Activated gamma-delta T cell treated with Interleukin-2 at 50 U/mL for 16 hours (primary cell): ENCODE results near the gene NR3C1.

Experiments used
- DNase-seq: peaks from one replicate; pipeline ENCODE4 v3.0.0-alpha.2; 2020

Gene NR3C1

DNA sequence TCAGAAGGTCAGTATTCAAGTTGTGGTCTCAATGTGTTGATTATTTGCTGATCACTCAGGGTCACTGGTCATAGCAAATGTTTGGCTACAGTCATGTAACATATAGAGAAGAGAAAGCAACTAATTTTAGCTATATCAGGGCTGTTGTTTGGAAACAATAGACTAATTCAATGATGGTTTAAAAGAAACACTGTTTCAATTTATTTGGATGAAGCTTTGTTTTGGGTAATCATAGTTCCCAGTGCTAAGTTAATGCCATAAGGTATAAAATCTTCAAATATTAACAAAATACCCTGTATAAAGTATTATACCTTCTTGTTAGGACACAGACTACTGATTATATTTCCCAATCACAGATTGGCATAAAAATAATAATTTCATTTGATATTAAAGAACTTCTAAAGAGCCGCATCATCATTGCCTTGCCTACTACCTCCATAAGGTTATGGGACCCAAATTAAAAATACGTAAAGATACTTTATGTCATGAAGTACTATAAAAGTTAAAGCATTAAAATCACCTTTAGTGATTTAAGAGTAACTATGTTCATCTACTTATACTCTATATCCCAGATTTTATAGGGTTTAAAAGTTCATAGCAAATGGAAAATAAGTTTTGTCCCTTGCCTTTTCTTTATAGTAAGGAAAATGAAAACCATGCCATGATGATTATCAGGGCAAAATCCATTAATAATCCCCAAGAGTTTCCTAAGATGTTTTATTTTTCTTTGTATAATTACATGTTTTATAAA is 6.0 kb downstream of the NR3C1 start:
- DNase-seq: no peak

DNA sequence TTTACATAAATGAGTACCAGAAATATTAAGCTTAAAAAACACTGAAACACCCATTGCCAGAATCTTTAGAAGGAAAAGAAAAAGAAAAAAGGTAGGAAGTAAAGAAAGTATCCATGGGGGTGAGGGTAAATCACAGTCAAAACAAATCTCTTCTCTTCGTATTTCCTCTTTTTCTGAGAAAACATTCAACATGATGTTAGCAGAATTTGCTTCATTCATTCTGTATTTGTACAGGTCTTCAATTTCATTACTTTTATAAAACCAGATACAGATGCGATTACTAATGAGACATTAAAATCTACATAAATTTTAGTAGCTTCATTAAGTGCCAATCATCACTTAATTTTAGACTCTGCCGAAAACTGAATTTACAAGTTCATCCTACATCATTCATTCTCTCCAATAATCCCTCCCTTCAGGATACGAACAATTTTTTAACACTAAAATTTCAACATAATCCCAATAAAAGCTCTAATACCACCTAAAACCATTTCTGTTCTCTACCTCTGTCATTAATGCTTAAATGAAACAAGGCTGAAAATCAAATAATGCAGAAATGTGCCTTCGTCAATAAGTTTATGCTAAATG is 7.0 kb downstream of the NR3C1 start:
- DNase-seq: no peak

DNA sequence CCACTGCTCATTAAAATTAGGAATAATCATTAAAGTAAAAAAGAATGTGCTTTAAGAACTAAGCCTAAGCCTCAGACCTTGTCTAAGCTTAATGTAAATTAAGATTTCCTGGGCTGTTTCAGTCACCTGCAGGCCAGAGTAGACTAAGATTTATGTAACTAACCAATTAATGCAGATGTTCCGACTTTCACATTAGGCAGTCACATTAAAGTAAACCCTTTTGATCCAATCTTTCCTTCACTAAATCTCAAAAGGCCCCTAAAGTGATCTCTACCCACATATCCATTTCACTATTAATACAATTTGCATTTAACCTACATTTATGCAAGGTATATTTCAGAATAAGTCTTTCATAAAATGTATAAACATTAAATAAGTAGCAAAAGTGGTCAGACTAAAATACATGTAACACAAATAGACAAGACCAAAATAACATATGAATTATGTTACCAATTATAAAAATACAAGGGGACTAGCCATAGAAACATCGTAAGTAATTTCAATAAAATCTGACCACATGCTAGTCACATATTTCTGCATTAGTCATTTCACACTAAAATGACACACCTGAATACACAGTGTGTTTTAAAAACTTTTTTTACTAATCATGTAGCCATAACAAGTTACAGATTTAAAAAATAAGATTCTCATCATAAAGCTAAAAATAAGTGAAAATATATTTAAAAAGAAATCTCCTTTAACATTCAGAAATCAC is 7.7 kb downstream of the NR3C1 start:
- no peak for DNase-seq

DNA sequence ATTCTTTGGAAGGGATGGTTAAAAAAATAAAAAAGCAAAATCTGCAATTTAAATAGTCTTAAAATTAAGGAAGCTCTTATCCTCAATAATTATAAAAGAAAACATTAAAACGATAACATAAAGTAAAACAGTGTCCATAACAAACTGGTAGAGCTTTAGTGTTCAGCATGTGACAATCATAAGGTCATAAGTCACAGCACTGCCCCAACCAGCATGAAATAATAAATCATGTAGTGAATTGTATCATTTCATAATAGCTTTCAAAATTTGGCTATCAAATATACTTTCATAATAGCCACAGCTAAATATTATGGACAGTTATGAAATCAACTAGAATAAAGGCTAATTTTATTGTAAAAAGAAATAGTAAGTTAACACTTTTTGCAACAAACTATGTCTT is 10.0 kb downstream of the NR3C1 start:
- DNase-seq: no peak

DNA sequence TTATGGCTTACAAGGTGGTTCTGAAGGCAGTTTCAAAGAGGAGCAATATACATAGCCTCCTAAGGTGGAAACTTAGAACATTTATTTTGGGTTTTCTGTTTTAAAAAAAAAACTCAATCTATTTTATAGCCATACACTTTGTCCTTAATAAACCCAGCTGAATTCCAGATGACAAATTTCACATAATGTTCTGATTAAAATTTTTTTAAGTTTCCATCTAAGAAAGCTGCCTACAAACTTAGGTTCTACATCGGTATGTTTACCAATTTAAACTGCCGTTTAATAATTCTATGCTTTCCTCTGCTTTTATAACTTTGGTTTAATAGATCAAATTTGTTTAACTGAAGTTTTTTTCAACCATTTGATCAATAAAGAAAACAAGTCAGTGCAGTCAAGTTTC is 12.5 kb downstream of the NR3C1 start:
- no peak for DNase-seq

DNA sequence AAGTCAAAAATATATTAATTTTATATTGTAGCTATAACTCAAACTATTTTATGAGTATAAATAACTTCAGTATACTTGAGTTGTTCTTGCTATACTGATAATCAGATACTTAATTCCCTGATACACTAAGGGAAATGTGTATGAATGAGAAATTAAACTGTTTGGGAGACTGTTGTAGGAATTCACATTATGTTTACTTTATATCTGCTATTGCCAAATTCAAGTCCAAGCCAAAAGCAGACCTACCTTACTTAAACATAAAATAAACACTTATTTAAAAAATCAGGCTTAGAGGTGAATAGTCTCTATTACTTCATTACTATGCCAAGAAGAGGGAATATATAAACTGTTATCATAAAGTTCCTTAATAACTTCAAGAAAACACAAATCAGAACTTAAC is 13.2 kb downstream of the NR3C1 start:
- DNase-seq: no peak

DNA sequence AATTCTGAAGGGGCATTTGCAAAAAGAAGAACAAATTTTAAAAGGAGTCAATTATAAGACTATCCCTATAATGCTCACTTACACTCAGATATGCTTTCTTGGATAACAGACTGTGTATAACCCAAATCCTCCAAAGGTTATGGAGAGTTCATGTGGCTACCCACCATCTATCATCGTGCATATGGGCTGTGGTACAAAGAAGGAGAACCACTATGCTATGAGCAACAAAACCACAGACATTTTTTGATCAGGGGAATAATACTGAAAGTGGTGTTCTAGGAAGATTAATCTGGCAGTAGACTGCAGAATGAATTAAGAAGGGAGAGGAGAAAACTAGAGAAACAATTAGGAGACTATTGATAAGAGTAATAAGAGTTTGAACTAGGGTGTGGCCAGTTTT is 16.8 kb downstream of the NR3C1 start:
- DNase-seq: no peak

DNA sequence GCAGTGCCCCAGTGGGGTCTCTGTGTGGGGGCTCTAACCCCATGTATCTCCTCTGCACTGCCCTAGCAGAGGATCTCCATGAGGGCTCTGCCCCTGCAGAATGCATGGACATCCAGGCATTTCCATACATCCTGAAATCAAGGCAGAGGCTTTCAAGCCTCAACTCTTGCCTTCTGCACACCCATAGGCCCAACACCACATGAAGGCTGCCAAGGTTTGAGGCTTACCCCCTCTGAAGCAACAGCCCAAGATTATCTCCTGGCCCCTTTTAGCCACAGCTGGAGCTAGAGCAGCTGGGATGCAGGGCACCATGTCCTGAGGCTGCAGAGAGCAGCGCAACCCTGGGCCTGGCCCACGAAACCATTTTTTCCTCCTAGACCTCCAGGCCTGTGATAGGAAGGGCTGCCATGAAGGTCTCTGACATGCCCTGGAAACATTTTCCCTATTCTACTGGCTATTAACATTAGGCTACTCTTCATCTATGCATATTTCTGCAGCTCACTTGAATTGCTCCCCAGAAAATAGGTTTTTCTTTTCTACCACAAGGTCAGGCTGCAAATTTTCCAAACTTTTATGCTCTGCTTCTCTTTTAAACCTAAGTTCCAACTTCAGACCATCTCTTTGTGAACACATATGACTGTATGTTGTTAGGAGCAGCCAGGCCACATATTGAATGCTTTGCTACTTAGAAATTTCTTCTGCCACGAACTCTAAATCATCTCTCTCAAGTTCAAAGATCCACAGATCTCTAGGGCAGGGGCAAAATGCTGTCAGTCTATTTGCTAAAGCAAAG is 18.4 kb downstream of the NR3C1 start:
- no peak for DNase-seq

DNA sequence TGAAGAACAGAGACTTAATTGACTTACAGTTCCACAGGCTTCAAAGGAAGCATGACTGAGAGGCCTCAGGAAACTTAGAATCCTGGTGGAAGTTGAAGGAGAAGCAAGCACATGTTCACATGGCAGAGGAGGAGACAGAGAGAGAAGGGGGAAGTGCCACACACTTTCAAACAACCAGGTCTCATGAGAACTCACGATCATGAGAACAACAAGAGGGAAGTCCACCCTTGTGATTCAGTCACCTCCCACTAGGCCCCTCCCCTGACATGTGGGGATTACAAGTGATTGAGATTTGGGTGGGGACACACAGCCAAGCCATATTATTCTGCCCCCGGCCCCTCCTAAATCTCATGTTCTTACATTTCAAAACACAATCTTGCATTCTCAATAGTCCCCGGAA is 19.5 kb downstream of the NR3C1 start:
- DNase-seq: no peak

DNA sequence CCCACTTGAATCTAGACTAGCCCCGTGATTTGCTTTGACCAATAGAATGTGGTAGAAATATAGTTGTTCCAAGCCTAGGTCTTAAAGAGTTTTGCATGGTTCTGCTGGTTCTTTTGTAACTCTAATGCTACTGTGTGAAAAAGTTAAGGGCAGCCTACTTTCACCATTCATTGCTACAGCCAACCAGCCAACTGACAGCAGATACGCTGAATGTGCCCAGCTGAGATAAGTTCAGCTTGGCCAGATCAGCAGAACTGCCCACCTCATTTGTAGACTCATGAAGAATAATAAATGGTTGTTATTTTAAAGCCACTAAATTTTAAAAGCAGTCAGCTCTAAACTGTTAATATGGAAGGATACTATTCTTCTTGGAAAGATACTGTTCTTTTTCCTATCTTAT is 23.9 kb downstream of the NR3C1 start:
- DNase-seq: no peak

DNA sequence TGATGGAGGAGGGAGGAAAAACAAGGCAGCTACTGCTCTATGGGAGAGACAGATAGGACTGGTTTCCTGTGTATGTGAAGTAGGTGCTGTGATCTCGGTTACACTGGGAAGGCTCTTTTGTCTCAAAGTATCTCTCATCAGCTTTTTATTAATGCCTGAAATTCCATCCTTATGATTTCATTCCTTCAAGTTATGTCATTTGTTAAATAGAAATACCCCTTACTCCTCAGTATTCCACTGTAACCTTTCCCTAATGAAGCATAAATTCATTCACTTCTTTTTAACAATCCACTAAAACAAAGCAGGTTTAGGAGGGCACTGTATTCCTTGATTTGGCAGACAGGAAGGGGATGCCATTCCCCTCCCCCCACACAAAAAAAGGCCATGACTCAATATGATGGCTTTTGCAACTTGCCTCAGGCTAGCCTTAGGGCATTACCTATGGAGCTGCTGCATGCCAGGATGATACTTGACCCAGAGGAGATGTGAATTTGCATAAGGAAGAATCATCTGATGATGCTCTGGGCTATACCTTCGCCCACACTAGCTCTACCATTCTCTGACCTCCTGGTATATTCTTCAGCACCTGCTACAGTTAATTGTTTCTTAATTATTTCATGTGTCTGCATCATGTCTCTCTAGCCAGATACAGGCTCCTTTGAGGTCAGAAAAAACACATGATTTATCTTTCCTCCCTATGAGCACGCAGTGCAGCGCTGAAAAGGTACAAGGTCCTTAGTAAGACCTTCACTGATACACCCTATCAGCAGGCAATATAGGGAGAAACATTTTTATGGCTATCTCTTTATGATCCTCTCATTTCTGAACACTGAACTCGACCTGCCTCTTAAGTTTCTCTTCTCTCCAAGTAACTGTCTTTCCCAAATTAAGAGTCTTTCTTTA is 26.3 kb downstream of the NR3C1 start:
- no peak for DNase-seq

DNA sequence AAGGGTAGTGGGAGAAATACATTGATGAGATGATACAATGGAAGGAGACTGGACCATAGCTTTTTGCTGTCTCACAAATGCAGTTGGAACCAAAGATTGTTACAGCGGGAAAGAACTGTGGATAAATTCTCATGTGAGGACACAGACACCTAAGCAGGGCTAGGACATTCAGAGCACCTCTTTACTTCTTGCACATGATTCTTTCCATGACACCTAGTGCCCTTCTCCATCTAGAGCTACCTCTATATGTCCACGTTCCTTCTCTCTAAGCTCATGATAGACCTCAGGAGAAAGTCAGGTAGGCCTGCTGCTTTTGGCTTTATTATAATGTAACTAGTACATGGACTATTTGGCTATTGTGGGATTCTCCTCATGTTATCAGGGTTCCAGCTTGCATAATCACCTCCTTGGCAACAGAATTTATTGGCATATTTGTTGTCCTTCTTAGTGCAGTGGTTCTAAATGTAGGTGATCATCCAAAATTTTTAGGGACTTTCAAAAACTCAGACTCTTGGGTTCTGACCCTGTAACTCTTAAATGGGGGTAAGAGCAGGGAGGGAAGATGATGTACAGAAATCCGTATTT is 27.2 kb downstream of the NR3C1 start:
- DNase-seq: no peak

DNA sequence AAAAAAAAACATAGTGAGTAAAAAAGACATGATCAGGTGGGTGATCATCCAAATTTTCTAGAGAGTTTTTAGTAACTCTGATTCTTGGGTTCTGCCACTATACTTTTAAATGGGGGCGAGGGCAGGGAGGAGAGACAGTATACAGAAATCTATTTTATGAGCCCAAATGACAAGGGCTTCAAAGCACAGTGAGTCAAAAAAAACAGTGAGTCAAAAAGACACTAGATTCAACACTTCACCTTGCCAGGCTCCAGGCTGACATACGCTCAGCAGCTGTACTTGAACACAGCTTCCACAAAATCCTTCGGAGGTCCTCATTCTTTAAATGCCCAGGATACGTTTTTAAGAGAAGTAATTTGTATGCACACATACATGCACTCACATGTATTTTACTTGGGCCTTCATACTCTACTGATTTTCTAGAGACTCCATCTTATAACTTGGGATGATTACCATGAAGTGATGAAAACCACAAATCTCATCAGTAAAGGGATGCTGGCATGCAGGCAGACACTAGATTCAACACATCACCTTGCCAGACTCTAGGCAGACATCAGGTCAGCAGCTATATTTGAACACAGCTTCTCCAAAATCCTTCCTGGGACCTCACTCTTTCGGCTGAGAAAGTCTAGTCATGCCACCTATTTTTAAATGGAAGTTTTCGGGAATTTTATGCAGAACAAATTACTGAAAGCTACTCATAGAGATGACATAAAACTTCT is 28.8 kb downstream of the NR3C1 start:
- no peak for DNase-seq

DNA sequence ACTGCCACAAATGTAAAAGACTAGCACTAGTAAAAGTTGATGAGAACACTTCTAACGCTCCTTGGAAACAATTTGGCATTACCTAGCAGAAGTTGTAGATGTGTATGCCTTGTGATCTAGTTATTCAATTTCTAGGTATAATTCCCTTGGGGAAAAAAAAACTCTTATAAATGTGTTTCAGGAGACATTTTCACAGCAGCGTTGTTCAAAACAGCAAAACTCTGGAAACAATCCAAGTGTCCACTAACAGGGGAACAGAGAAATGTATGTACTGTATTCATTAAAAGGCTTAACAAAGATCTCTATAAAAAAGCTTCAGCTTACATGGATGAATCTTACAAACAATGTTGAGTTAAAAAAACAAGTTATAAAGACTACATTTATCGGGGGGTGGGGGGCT is 30.4 kb downstream of the NR3C1 start:
- DNase-seq: no peak

DNA sequence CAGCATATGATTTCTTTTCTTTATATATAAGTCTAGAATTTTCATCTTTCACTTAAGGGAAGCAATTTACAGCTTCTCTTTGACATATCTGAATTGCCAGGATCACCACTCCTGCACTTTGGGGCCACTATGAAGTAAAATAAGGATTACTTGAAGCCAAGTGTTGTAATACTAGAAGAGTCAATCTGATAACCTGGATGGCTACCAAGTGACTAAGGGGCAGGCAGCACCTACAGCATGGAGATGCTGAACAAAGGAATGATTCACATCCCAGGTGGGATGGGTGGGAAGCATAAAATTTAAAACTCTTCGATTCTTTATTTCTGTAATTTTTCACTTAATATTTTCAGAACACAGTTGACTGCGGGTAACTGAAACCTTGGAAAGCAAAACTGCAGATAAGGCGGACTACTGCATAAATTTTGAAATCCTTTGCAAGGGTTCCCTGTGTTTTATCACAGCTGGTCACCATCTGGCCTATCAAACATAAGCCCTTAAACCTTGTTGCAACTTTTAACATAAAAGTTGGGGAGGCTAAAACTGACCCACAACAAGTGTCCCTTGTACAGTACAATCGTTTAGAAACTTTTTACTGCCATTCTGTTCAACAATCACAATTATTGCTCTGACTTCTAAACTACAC is 31.2 kb downstream of the NR3C1 start:
- DNase-seq: no peak

DNA sequence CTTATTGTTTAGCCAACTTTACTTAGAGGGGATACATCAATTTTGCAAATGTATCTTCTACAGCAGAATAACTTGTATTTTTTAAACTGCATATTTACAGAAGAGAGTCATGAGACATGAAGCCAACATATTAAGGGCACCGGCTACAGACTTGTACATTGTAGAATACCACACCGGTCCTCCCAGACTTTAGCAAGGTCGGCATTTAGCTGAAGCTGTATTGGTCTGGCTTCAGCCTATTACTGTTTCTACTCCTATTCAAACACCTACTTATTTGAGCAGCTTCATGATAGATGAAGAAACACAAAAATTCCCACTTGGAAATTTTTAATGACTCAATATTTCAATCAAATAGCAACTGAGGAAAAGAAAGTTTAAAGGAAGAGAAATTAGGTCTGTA is 33.0 kb downstream of the NR3C1 start:
- no peak for DNase-seq

DNA sequence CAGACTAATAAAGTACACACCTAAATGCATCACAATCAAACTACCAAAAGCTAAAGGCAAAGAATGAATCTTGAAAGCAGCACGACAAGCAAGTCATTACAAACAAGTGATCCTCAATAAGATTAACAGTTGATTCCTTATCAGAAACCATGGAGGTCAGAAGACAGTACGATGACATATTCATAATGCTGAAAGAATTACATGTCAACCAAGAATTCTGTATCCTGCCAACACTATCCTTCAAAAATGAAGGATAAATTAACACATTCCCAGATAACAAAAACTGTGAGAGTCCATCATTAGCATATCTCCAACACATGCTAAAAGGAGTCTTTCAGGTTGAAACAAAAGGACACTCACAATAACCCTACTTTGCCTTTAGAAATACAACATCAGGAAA is 39.4 kb downstream of the NR3C1 start:
- no peak for DNase-seq

DNA sequence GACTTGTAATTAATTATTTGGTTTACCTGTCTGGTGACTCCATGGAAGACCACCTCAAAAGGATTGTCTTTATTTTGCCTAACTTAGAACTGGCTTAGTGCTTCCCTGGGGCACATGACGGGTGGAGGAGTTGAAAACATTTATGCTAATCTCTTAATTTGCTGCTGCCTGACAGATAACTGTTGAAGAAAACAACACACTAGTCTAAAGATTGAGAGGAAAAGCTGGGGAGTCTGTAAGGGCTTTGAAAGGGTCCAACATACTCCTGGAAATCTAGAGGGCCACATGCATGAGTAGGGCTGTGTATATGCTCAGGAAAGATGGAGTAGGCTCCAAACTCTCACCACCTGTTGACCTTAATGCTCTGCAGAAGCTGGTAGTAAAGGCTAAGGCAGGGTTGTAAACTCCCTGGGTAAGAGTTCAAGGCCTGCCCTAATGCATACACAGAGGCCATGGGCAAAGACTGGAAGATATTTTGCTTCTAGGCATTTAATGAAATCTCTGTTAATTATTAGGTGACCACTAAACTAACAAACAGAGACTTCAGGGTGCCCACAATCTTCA is 40.7 kb downstream of the NR3C1 start:
- no peak for DNase-seq

DNA sequence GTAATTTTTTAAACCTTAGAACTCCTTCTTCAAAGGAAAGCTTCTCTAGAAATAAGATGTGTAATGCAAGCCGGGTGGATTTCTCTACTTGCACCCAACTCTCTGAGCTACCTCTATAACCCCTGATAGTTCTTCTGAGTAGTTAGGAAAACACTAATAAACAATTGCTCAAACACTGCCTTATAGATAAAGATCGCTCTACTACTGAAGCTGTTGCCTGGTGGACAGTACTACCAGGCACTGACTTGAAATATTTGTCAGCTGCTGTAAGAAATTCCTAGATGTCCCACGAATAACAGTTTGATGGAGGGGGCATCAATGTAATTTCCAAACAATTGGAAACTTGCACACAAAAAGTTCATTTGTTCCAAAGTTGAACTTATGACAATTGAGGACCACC is 42.0 kb downstream of the NR3C1 start:
- no peak for DNase-seq

DNA sequence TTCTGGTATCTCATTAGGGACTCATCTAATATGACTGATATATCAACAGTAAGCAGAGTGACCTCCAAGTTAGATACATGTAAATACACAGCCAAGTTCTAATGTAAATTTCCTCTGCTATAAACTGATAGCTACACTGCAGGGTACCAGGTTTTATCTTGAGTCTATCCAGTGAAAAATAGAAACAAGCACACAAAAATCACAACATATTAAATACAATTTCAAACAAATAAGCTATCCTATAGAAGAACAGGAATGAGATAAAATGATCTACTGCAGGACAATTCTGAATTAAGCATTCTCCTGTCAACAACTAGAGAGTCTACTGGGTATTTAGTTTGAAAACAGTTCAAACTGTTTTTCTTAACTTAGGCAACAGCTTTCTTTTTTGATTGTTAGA is 42.7 kb downstream of the NR3C1 start:
- DNase-seq: no peak

DNA sequence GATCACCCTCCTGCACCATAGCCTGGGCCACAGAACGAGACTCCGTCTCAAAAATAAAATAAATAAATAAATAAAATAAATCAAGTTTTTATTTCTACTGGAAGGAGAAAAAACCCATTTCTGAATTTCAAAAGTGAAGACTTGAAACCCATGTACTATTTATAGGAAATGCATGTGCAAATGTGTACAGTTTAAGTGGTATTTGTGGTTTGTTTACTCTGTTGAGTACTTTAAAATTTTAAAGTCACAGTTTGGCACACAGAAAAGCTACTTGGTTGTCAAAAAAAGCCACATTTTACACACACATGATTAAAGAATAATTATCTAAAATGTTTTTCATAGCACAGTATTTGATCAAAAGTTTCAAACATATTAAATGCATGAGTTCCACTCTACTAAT is 43.6 kb downstream of the NR3C1 start:
- DNase-seq: no peak
